H1 (cell line): ENCODE measurements around the gene HBD. TPM values are rescaled to one million over a fixed set of nuclear protein-coding genes. Genes with fewer than 3 reads are reported as not detected.

Experiments used
- EP300 ChIP-seq, 2 experiments: IDR thresholded peaks; 1 replicate in 1 of 2; 2 replicates in 1 of 2; pipeline ENCODE4 v1.6.1; 2011 to 2012; ENCODE audit warnings: low read depth in 2 of 2, low read length in 2 of 2, mild to moderate bottlenecking in 2 of 2, borderline replicate concordance in 1 of 2, inconsistent platforms in 1 of 2, moderate library complexity in 1 of 2
- GABPA ChIP-seq: IDR thresholded peaks from 2 replicates; pipeline ENCODE4 v1.6.1; 2011; ENCODE audit warnings: mild to moderate bottlenecking, low read length, moderate library complexity, borderline replicate concordance; ENCODE audit not compliant: insufficient read depth
- SRF ChIP-seq: IDR thresholded peaks from 2 replicates; pipeline ENCODE4 v1.6.1; 2011; ENCODE audit warnings: mild to moderate bottlenecking, low read depth, low read length, moderate library complexity
- polyA plus RNA-seq, 7 experiments: library from polyadenylated mRNA; depleted of rRNA in 3 of 7; stranded (reverse) in 5 of 7; unstranded in 2 of 7; fragments of >200 nt in 5 of 7; fragments of 200-250 nt in 2 of 7; gene quantifications; 1 replicate in 5 of 7; 2 replicates in 1 of 7; 4 replicates in 1 of 7; pipeline versions ENCODE4 v1.2.1 to v1.2.3, GENCODE V29; 2011 to 2013; ENCODE audit warnings: missing spikeins in 2 of 7, mixed read lengths in 2 of 7
- total RNA-seq: library from RNA; stranded (reverse); fragmentation: NEBNext Ultra II Directional; extraction: Animal tissue kit (Norgen Biotek cat#: 25700); gene quantifications from 2 replicates; pipeline ENCODE4 v1.2.1, GENCODE V29; 2021

Gene HBD
- total and polyA plus RNA-seq, 2 of the 8 experiments (the other 6 are each of a cell fraction or from before 2014, with no cell fraction given), result not detected

DNA sequence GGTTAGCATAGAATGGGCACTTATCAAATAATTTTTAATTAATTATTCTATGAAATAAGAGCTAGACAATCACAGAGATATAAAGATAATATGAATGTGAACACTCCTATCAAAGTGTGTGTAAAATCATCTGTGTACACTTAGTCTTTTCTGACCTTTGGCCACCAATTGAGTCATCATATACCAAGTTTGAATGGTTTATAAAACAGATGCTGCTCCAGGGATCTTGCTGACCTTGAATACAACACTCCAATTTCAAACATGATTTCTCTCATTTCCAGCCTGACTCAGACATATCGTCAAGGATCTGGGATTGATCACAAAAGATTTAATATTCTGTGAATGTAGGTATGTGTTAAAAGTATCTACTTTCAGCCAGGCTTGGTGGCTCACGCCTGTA, 30.9 kb downstream of the HBD start (continued):
- TF ChIP-seq EP300 (IDR thresholded peaks at IDR 0.05; ENCODE audit: borderline replicate concordance in 1 of 2, low read depth in 2 of 2, low read length in 2 of 2) (no peak), GABPA (no peak), SRF (no peak)
- TF ChIP-seq, all 59 proteins: peak for 0
